GM18870 (cell line): ENCODE data around the gene BCL6.

Source experiments
- ATAC-seq: cut with Tn5 transposase; IDR thresholded peaks from one replicate; pipeline ENCODE4 v1.9.1; 2021; ENCODE audit warnings: moderate library complexity; ENCODE audit not compliant: unreplicated experiment

BCL6 gene

DNA sequence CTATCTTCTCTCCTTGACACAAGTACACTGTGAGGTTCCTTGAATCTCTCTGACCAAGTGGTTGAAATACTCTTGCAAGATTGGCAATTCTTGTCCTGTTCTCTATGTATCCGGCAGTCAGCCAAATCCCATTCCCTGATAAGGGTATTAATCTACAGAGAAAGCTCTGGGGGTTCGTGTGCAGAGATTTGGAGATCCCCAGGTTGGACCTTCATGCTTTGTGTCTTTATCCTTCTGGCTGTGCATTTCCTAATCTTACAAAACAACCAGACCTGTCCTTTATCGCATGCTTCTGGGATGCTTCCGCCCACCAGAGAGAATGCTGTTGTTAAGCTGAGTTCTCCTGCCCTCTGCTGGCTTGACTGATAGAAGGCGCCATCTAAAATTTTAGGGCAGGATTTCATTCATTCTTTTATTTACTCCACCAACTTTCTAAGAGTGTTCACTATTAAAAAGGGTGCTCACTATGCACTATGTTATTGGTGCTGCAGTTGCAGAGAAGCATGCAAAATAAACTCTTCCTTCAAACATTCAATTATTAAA, 66.5 kb downstream of the BCL6 start:
- no peak for ATAC-seq

DNA sequence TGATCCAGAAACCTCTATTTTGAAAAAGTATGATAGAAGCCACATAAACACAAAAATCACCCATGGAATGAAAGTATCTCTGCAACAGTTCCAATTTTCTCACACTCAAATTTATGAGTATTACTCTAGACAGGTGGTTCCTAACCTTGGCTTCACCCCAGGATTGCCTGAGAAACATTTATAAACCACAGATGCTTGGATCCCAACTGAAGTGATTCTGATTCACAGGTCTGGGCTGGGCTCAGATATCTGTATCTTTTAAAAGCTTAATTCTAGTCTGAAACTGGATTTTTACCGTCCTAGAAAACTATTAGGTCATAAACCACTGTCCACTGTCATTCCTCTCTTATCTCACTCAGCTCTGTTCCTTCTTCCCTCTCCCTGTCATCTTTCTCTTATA, 67.7 kb downstream of the BCL6 start:
- ATAC-seq: no peak

DNA sequence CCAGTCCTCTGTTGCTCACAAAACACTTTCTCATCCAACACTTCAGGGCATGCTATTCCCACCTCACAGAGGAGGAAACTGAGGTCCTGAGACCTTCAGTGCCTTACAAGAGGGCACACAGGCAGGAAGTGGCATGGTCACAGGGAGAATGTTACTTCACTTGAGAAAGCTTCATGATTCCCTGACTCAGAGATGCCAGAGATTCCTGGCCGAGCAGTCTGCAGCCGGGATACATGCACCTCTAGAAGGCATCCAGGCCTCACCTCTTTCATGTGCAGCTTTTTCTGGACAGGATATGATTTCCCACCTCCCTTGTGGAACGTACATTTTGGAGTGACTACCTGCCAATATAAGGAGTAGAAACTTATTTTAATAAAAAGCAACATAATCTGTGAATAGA, 72.3 kb downstream of the BCL6 start:
- ATAC-seq: no peak
